Thoracic aorta (tissue), 2 donors: ENCODE measurements around the gene IP6K3. TPM values are rescaled to one million over a fixed set of nuclear protein-coding genes. Genes with fewer than 3 reads are reported as not detected.

Experiments used
- ATAC-seq: fragments of 150-250 bp; one replicate; pipeline ENCODE4 v1.8.0; 2017; ENCODE audit warnings: low read depth; ENCODE audit not compliant: insufficient number of reproducible peaks, low FRiP score
- DNase-seq: peaks from one replicate; pipeline ENCODE4 v3.0.0-alpha.2; 2020; ENCODE audit warnings: low spot score
- H3K27ac ChIP-seq, 2 donors: fragments of 200-600 bp; sonication (generic); 1 replicate in 1 of 2; 2 replicates in 1 of 2; pipeline ENCODE4 v1.5.1; 2016; ENCODE audit warnings: mild to moderate bottlenecking in 2 of 2, moderate library complexity in 2 of 2
- H3K27me3 ChIP-seq: fragments of 200-600 bp; sonication (generic); replicated peaks from 2 replicates; pipeline ENCODE4 v1.6.0; 2016; ENCODE audit warnings: mild to moderate bottlenecking; ENCODE audit not compliant: insufficient read depth
- H3K36me3 ChIP-seq: fragments of 200-600 bp; sonication (generic); one replicate; pipeline ENCODE4 v1.5.1; 2016
- H3K4me1 ChIP-seq, 2 donors: fragments of 200-600 bp; sonication (generic); 1 replicate in 1 of 2; 2 replicates in 1 of 2; pipeline versions ENCODE4 v1.5.1 to v1.6.0; 2016; ENCODE audit warnings: low read depth in 2 of 2, mild to moderate bottlenecking in 1 of 2; ENCODE audit not compliant: control insufficient read depth in 1 of 2
- H3K4me3 ChIP-seq: fragments of 200-600 bp; sonication (generic); 2 replicates; pipeline ENCODE4 v1.5.1; 2016; ENCODE audit warnings: mild to moderate bottlenecking
- H3K9me3 ChIP-seq: fragments of 200-600 bp; sonication (generic); 2 replicates; pipeline ENCODE4 v1.5.1; 2016
- total RNA-seq, 2 donors: library from RNA; depleted of rRNA; stranded (reverse); fragments of >200 nt; gene quantifications; one replicate each; pipeline versions ENCODE4 v1.1.0 to v1.2.3, GENCODE V29; 2016
- TF ChIP-seq, protein P1 (sequence below): fragments of 200-600 bp; sonication (generic); IDR thresholded peaks from one replicate; pipeline ENCODE4 v1.5.1; 2019; ENCODE audit warnings: antibody characterized with exemption

IP6K3 gene
- total RNA-seq, 2 donors from 2014 or later = 0.27 to 0.56 TPM

DNA sequence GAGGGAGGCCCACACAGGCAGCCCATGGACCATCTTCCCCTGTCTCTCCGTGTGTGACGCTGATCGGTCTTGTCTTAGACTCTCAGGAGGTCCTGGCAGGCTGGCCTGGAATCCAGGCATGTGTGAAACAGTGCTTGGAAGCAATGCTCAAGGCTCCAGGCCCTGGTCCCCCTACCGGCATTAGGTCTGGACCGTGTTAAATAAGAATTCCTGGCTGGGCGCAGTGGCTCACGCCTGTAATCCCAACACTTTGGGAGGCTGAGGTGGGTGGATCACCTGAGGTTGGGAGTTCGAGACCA, 13.0 kb downstream of the IP6K3 start:
- Histone ChIP-seq H3K4me3 (no peak overlapping the region), H3K9me3 (no peaks in the 10 kb centered on the region), H3K27me3 (no peaks in the 10 kb centered on the region), H3K27ac (no peak overlapping the region), H3K4me1 (no peaks in the 10 kb centered on the region), H3K36me3 (no peaks in the 10 kb centered on the region)
- ATAC-seq (no peak), DNase-seq (no peak)
- TF ChIP-seq, protein P1, sequence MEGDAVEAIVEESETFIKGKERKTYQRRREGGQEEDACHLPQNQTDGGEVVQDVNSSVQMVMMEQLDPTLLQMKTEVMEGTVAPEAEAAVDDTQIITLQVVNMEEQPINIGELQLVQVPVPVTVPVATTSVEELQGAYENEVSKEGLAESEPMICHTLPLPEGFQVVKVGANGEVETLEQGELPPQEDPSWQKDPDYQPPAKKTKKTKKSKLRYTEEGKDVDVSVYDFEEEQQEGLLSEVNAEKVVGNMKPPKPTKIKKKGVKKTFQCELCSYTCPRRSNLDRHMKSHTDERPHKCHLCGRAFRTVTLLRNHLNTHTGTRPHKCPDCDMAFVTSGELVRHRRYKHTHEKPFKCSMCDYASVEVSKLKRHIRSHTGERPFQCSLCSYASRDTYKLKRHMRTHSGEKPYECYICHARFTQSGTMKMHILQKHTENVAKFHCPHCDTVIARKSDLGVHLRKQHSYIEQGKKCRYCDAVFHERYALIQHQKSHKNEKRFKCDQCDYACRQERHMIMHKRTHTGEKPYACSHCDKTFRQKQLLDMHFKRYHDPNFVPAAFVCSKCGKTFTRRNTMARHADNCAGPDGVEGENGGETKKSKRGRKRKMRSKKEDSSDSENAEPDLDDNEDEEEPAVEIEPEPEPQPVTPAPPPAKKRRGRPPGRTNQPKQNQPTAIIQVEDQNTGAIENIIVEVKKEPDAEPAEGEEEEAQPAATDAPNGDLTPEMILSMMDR = no peak

DNA sequence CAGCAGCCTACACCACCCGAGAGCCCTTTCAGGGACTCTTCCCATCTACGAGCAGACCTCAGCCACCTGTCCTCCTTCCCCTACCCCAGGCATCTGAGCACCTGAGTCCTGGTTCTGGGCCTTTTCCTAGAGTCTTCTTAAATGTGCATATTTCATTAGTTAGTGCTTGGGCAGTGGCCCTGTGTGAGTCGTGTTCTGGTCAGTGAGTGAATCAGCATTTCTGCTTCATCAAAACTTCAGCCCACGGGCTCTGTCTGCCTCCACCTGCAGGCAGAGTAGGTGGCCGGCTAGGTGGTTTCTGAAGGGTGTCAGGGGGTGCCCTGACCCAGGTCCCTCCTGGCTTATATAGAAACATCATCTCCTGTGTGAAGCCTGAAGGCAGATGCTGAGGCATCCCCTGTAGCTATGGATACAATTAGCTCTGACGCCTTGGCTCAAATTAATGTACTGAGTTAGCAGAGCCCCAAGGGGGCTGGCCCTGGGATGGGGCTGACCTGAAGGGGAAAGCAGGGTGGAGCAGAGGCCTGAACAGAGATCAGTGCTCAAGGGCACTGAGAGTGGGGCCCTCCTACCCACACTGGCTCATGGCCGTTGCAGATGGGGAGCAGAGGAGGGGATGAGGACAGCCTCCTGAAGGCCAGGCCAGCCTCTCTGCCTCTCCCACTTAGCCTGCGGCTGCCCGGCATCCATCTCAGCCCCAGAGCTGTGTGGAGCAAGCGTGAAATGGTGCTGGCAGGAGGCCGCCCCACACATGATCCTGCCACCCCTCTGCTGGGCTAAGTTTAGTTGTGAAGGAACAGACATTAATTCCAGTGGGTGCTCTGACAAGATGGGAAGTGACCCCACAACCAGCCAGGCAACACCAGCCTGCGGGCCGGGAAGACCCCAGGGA, 13.6 kb downstream of the IP6K3 start:
- Histone ChIP-seq H3K4me1 (no peaks in the 10 kb centered on the region), H3K27me3 (no peaks in the 10 kb centered on the region), H3K27ac (no peak overlapping the region), H3K4me3 (no peak overlapping the region), H3K9me3 (no peaks in the 10 kb centered on the region), H3K36me3 (no peaks in the 10 kb centered on the region)
- ATAC-seq (no peak), DNase-seq (no peak)
- TF ChIP-seq, protein P1 = no peak

DNA sequence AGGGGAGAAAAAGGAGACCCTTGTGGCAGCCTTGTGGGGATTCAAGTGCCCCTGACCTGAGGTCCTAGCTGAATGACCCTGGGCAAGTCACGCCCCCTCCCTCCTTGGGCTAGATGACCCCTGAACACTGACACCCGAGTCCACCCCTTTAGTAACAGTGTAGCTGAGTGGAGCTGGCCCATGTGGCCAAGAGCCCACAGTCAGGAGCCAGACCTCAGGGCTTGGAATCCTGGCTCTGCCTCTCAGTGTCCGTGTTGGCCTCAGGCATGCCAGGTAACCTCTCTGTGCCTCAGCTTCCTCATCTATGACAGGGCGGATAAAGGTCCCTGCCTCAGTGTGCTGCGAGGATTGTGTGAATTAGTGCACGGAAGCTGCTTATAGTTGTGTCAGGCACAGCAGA, 14.3 kb downstream of the IP6K3 start:
- ATAC-seq (no peak), DNase-seq (no peak)
- no peaks in the 10 kb centered on the region for H3K36me3 ChIP-seq
- H3K4me1 ChIP-seq = no peaks in the 10 kb centered on the region
- TF ChIP-seq, protein P1 = no peak
- H3K27me3 ChIP-seq = no peaks in the 10 kb centered on the region
- no peak overlapping the region for H3K4me3 ChIP-seq
- no peaks in the 10 kb centered on the region for H3K9me3 ChIP-seq
- no peak overlapping the region for H3K27ac ChIP-seq

DNA sequence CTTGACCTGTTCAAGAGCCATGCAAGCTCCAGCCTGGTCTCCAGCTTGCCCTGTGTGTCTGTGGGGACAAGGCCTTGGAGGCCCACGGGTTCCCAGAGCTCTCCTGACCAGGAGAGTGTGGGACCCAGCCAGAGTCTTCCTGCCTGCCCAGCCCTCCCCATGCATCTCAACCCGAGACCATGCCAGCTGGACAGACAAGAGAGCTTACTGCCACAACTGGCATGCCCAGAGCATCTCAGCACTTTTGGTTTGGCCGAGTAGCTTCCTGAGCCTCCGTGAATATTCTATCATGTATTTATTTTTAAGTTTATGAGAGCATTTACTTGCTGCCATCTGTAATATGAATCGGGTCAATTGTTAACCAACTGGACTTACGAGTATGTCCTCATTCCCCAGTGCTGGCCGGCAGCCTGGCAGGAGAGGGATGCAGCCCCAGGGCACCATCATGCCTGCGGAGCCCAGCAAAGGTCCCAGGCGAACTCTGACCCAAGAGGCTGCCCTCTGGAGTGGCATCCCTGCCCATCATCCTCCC, 14.9 kb downstream of the IP6K3 start:
- no peaks in the 10 kb centered on the region for H3K36me3 ChIP-seq

DNA sequence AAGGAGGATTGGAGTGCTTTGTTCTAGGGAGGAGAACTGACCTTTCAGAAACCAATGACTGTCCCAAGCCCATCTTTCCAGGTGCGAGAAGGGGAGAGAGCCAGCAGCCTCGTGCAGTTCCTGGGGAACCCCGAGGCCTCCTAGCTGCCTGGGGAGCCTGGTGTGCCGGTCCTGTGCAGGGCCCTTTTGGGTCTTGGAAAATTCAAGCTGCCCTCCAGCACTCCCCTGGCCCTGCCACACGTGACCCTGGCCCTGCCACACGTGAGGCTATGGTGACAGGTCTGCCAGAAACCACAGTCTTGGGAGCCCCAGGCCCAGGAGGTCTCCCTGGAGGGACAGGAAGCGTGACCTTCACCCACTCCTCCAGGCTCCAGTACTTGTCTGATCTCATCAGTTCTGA, 15.7 kb downstream of the IP6K3 start:
- Histone ChIP-seq H3K27me3 (no peaks in the 10 kb centered on the region), H3K4me3 (no peak overlapping the region), H3K9me3 (no peaks in the 10 kb centered on the region), H3K4me1 (no peaks in the 10 kb centered on the region), H3K27ac (no peak overlapping the region), H3K36me3 (no peaks in the 10 kb centered on the region)
- DNase-seq (no peak), ATAC-seq (no peak)
- TF ChIP-seq, protein P1 = no peak

More for the DNA sequence above, 14.9 kb downstream of the IP6K3 start:
- Histone ChIP-seq H3K4me1 (no peaks in the 10 kb centered on the region), H3K4me3 (no peak overlapping the region), H3K27ac (no peak overlapping the region), H3K9me3 (no peaks in the 10 kb centered on the region), H3K27me3 (no peaks in the 10 kb centered on the region)
- ATAC-seq = no peak
- TF ChIP-seq, protein P1 = no peak
- DNase-seq = no peak
